SIG-M5 (cell line): ENCODE data around the gene DAGLA.
A peak's percentile ranks its signal among the peaks of the same experiment; 100 is the strongest.

Experiments
- DNase-seq: peaks from one replicate; lab custom pipeline; 2025; lab: John Stamatoyannopoulos, UW

The DAGLA gene

GRCh38 chr11:61780581-61781162, 100.5 kb downstream of the DAGLA start:
- DNase-seq = no peak

- no peak for DNase-seq
Observed at GRCh38 chr11:61781585-61781984, 101.4 kb downstream of the DAGLA start.

- DNase-seq = no peak
Observed at GRCh38 chr11:61782299-61782698, 102.1 kb downstream of the DAGLA start.

DNA sequence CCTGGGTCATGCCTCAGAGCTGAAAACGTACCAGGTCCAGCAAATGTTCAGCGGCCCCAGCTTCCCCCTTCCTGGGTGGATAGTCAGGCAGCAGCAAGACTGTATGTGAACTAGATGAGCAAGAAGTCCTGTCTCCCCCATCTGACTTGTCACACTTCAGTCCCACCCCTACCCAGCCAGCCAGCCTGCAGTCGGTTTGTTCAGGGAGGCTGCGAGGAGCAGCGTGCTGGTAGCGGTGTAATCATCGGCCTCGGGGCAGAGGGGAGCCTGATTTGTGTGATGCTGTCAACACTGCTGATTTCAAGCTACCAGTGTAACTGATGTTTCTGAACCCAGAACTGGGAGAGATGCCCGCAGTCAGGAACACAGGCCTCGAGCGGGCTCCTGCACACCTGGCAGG, 102.7 kb downstream of the DAGLA start:
- no peak for DNase-seq

DNA sequence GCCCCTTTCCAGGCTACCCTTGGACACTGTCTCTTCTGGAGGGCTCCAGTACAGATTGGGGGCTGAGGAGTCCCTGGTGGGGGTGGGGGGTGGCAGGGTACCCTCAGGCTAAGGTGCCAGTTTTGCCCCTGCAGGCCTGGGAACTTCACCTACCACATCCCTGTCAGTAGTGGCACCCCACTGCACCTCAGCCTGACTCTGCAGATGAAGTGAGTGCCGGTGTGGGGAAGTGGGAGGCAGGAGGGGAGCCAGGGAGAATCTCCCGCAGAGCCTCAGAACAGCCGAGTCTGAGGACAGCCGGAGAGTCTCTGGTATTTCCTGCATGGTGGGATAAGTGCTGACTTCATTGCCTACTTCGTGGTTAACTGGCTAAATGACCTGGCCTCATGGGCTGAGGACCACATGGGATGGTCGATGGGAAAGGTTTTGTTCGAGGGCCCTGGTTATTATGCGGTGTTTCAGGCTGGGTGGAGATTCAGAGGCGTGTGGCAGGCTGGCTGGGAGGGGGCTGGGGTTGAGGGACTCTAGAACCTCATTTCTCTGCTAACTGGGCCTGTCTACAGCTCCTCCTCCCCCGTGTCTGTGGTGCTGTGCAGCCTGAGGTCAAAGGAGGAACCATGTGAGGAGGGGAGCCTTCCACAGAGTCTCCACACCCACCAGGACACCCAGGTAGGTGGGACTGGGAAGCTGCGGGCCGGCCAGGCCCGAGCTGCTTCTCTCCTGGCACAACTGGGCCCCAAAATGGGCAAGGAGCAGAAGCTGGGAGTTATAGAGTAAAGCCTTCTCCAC, 103.7 kb downstream of the DAGLA start:
- no peak for DNase-seq

DNA sequence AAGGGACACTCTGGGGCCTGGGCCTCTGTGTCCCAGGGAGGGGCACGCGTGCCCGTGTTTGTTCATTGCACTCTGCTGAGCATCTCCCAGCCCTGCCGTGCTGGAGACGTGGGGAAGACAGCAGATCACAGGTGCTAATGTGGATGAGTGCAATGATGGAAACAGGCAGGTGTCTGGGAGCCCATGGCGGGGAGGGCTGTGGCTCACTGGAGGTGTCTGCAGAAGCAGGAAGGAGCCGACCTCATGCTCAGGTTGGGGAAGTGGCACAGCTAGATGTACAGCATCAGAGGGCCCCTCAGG, 104.3 kb downstream of the DAGLA start:
- DNase-seq = no peak

- DNase-seq = no peak
Observed at GRCh38 chr11:61785837-61786402, 105.7 kb downstream of the DAGLA start.

DNA sequence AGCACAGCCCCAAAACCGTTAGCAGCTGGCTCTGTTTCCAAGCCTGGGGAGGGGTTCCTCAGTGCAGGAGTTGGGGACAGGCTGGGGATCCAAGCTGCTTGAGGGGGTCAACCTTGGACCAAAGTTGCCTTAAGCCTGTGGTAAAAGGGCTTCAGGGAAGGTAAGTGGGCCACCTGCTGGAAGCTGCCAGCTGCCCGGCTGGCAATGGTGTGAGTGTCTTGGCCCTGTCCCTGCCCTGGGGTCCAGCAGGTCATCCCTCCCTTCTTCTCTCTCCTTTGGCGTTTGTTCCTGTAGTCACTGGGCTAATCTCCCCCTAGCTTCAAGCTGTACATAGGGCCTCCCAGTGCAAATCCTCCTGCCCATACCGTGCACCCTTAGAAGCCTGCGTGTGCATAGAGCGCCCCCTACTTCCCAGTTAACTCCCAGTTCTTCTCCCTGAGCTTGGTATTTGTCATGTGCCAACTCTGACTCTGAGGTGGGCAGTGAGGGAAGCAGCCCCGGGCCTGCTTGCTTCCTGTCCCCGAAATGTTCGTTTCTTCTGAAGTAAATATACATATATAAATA, 107.8 kb downstream of the DAGLA start:
- DNase-seq = no peak

DNA sequence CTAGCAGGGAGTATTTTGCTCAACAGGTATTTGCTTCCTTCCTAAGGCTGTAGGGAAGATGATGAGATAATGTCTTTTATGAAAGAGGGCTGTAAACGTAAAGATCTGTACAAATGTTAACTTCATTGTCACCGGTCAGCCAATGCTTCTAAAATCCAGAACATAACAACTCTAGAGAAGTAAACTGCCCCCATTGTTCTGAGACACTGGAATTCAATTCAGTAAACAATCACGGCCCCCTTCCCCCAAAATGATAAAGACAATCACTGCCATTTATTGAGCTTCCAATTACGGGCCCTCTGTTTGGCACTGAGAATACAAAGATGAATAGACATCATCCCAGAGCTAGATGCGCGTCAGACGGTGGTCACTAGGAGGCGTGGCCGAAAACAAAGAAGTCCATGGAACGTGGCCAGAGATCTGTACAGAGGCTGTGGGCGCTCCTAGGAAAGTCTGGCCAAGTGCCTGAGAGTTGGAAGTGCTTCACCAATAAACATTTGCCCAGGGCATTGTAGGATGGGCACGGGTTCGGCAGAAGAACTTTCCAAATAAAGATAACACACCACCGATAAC, 111.6 kb downstream of the DAGLA start:
- DNase-seq = no peak

GRCh38 chr11:61792310-61793082, 112.3 kb downstream of the DAGLA start, which contains the start of the genes FEN1 and TMEM258:
TSS of gene FEN1 (plus strand) at chr11:61792911. CDS start at chr11:61795362, 2,451 bp downstream.
TSS of gene TMEM258 (minus strand) at chr11:61792599. CDS start at chr11:61792558, 41 bp downstream.
- DNase-seq = peak; percentile 72

DNA sequence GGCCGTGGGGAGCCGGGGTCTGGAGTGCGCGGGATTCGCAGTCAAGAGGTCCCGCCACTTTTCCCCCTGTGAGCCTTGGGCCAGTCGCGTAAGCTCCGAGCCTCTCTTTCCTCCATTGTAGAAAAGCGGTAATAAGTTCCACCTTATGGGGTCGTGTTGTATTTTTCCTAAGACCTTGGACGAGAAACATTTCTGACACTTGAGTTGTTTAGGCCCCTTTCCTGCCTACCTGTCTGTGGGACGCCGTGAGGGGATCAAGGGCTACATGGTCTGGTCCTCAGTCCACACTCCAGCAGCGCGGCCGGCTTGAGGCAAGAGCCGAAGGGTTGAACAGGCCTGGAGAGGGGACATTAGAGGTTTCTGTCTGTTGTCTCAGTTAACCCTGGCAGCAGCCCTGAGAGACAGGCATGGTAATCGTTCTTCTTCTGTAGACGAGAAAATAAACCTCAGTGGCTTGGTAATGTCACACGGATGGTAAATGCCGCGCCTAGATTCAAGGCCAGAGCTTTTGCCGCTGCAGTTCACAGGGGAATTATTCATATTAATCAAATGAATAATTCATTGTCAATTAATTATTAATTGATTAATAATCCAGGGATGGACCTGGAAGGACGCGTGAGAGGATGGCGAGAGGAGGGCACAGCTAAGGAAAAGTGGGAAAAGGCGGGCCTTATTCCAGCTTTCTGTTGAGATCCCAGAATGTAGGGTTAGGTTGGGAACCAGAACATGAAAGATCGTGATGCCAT, 113.1 kb downstream of the DAGLA start:
- DNase-seq = no peak

DNA sequence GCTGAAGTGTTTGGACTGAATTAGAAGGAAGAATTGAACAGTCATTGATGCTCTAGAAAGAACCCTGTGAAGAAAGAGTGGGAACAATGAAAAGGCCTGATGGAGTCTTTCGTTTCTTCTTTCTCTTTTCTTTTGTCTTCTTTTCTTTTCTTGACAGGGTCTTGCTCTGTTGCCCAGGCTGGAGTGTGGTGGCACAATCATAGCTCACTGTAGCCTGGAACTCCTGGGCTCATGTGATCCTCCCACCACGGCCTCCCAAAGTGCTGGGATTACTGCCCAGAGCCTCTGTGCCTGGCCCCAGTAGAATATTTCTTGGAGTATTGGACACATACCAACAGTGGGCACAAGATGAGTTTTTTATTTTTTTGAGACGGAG, 113.6 kb downstream of the DAGLA start:
- no peak for DNase-seq

DNA sequence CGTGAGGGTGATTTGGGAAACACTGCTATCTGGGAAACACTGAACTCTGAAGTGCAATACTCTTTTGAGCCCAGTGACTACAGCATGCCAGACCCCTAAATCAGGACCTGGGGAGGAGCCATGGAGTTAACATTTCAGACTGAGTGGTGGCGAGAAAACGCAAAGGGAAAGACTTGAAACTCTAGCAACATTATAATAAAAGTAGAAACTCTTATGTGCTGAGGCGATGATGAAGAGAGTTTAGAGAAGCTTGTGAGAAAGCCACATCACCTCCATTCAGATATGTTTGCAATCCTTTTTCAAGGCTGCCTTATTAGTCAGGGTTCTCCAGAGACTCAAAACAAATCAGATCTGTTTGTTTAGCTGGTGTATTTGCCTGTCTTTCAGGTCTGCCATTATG, 114.4 kb downstream of the DAGLA start:
- DNase-seq = no peak

GRCh38 chr11:61795459-61795858, 115.3 kb downstream of the DAGLA start:
- no peak for DNase-seq

DNA sequence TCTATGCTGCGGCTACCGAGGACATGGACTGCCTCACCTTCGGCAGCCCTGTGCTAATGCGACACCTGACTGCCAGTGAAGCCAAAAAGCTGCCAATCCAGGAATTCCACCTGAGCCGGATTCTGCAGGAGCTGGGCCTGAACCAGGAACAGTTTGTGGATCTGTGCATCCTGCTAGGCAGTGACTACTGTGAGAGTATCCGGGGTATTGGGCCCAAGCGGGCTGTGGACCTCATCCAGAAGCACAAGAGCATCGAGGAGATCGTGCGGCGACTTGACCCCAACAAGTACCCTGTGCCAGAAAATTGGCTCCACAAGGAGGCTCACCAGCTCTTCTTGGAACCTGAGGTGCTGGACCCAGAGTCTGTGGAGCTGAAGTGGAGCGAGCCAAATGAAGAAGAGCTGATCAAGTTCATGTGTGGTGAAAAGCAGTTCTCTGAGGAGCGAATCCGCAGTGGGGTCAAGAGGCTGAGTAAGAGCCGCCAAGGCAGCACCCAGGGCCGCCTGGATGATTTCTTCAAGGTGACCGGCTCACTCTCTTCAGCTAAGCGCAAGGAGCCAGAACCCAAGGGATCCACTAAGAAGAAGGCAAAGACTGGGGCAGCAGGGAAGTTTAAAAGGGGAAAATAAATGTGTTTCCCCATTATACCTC, 115.8 kb downstream of the DAGLA start:
- no peak for DNase-seq
